22Rv1 (cell line): Measurements from ENCODE around the gene RTCB.

Experiments used
- CTCF ChIP-seq: fragments of 450-650 bp; IDR thresholded peaks from 2 replicates; pipeline ENCODE4 v1.5.1; 2017; ENCODE audit warnings: mild to moderate bottlenecking
- ZFX ChIP-seq: fragments of 450-650 bp; IDR thresholded peaks from 2 replicates; pipeline ENCODE4 v1.6.1; 2017; ENCODE audit warnings: antibody characterized with exemption, borderline replicate concordance

- TF ChIP-seq CTCF = no peak
- TF ChIP-seq ZFX = no peak
These were observed 9.4 kb upstream of the RTCB start for GRCh38 chr22:32421484-32421883.
